ENCODE measurements around the gene PCDHA8.
A peak's percentile ranks its signal among the peaks of the same experiment; 100 is the strongest.
"Not testable (repeated sequence)": the region's sequence is repeated elsewhere in the genome, so short reads cannot be mapped to it uniquely, and the experiment has no call there.

The PCDHA8 gene

DNA sequence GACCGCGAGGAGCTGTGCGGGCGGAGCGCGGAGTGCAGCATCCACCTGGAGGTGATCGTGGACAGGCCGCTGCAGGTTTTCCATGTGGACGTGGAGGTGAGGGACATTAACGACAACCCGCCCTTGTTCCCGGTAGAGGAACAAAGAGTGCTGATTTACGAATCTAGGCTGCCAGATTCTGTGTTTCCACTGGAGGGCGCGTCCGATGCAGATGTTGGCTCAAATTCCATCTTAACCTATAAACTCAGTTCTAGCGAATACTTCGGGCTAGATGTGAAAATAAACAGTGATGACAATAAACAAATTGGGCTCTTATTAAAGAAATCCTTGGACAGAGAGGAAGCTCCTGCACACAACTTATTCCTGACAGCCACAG is 12.6 kb upstream of the PCDHA8 start:
- peak; percentile 5 for DNase-seq

DNA sequence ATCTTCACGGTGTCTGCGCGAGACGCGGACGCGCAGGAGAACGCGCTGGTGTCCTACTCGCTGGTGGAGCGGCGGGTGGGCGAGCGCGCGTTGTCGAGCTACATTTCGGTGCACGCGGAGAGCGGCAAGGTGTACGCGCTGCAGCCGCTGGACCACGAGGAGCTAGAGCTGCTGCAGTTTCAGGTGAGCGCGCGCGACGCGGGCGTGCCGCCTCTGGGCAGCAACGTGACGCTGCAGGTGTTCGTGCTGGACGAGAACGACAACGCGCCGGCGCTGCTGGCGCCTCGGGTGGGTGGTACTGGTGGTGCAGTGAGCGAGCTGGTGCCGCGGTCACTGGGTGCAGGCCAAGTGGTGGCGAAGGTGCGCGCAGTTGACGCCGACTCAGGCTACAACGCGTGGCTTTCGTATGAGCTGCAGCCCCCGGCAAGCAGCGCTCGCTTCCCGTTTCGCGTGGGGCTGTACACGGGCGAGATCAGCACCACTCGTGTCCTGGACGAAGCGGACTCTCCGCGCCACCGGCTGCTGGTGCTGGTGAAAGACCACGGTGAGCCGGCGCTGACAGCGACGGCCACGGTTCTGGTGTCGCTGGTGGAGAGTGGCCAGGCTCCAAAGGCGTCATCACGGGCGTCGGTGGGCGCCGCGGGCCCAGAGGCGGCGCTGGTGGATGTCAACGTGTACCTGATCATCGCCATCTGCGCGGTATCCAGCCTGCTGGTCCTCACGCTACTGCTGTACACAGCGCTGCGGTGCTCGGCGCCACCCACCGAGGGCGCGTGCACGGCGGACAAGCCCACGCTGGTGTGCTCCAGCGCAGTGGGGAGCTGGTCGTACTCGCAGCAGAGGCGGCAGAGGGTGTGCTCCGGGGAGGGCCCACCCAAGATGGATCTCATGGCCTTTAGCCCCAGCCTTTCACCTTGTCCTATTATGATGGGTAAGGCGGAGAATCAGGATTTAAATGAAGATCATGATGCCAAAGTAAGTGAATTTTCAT is 11.2 kb upstream of the PCDHA8 start:
- DNase-seq, result not testable (repeated sequence)

DNA sequence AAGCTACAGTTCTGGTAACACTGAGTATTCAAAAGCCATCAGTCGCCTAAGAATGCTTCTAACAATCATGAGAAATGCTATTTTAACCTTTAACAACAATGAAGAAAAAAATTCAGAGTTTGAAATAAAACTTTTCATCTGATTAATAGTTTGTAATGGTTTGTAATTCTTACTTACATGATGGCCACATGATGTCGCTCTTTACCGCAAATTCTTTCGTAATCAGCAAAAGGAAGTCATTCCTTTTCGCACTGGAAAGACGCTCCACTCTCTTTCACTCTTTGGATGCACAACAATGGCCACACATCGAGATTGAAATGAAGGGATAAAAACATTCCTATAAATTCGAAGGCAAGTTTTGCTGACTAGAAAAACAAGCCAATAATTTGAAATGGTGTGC is 7.0 kb upstream of the PCDHA8 start, which contains the start of gene PCDHA7:
TSS of gene PCDHA7 (plus strand) at position 277 of the 400 bp plus-strand sequence. CDS start at position 392, 115 bp downstream.
- DNase-seq, result no peak

DNA sequence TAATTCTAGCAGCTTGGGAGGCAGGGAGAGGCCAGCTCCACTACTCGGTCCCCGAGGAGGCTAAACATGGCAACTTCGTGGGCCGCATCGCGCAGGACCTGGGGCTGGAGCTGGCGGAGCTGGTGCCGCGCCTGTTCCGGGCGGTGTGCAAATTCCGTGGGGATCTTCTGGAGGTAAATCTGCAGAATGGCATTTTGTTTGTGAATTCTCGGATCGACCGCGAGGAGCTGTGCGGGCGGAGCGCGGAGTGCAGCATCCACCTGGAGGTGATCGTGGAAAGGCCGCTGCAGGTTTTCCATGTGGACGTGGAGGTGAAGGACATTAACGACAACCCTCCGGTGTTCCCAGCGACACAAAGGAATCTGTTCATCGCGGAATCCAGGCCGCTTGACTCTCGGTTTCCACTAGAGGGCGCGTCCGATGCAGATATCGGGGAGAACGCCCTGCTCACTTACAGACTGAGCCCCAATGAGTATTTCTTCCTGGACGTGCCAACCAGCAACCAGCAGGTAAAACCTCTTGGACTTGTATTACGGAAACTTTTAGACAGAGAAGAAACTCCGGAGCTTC is 6.5 kb upstream of the PCDHA8 start:
- not testable (repeated sequence) for DNase-seq

DNA sequence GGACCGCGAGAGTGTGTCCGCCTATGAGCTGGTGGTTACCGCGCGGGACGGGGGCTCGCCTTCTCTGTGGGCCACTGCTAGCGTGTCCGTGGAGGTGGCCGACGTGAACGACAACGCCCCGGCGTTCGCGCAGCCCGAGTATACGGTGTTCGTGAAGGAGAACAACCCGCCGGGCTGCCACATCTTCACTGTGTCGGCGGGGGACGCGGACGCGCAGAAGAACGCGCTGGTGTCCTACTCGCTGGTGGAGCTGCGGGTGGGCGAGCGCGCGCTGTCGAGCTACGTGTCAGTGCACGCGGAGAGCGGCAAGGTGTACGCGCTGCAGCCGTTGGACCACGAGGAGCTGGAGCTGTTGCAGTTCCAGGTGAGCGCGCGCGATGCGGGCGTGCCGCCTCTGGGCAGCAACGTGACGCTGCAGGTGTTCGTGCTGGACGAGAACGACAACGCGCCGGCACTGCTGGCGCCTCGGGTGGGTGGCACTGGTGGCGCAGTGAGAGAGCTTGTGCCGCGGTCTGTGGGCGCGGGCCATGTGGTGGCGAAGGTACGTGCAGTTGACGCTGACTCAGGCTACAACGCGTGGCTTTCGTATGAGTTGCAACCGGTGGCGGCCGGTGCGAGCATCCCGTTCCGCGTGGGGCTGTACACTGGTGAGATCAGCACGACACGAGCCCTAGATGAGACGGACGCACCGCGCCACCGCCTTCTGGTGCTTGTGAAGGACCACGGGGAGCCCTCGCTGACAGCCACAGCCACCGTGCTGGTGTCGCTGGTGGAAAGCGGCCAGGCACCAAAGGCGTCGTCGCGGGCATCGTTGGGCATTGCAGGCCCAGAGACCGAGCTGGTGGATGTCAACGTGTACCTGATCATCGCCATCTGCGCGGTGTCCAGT is 5.1 kb upstream of the PCDHA8 start:
- no peak for DNase-seq

DNA sequence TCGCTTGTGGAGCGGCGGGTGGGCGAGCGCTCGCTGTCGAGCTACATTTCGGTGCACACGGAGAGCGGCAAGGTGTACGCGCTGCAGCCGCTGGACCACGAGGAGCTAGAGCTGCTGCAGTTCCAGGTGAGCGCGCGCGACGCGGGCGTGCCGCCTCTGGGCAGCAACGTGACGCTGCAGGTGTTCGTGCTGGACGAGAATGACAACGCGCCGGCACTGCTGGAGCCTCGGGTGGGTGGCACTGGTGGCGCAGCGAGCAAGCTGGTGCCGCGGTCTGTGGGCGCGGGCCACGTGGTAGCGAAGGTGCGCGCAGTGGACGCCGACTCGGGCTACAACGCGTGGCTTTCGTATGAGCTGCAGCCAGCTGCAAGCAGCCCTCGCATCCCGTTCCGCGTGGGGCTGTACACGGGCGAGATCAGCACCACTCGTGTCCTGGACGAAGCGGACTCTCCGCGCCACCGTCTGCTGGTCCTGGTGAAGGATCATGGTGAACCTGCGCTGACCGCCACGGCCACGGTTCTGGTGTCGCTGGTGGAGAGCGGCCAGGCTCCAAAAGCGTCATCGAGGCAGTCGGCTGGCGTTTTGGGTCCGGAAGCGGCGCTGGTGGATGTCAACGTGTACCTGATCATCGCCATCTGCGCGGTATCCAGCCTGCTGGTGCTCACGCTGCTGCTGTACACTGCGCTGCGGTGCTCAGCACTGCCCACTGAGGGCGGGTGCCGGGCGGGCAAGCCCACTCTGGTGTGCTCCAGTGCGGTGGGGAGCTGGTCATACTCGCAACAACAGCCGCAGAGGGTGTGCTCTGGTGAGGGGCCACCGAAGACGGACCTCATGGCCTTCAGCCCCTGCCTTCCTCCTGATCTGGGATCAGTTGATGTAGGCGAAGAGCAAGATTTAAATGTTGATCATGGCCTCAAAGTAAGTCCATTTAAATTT is 2.1 kb downstream of the PCDHA8 start:
- DNase-seq, result no peak

DNA sequence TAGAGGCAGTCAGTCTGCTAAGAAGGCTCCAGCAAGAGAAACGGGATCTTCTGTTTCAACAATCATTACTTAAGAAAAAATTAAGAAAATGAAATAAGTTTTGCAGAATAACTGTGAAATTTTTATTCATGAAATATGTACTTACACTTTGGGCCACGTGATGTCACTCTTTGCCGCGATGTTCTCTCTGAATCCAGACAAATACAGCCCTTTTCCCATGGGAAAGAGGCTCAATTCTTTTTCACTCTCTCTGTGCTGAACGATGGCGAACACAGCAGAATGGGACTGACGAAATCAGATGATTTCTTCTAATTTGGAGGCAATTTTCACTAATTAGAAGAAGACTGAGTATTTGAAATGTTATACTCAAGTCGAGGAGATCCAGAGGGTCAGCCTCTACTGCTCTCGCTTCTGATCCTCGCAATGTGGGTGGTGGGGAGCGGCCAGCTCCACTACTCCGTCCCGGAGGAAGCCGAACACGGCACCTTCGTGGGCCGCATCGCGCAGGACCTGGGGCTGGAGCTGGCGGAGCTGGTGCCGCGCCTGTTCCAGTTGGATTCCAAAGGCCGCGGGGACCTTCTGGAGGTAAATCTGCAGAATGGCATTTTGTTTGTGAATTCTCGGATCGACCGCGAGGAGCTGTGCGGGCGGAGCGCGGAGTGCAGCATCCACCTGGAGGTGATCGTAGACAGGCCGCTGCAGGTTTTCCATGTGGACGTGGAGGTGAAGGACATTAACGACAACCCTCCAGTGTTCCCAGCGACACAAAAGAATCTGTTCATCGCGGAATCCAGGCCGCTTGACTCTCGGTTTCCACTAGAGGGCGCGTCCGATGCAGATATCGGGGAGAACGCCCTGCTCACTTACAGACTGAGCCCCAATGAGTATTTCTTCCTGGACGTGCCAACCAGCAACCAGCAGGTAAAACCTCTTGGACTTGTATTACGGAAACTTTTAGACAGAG is 7.4 kb downstream of the PCDHA8 start, which contains the start of gene PCDHA9:
TSS of gene PCDHA9 (plus strand) at position 244 of the 964 bp plus-strand sequence. CDS start at position 358, 114 bp downstream.
- DNase-seq, result not testable (repeated sequence)

DNA sequence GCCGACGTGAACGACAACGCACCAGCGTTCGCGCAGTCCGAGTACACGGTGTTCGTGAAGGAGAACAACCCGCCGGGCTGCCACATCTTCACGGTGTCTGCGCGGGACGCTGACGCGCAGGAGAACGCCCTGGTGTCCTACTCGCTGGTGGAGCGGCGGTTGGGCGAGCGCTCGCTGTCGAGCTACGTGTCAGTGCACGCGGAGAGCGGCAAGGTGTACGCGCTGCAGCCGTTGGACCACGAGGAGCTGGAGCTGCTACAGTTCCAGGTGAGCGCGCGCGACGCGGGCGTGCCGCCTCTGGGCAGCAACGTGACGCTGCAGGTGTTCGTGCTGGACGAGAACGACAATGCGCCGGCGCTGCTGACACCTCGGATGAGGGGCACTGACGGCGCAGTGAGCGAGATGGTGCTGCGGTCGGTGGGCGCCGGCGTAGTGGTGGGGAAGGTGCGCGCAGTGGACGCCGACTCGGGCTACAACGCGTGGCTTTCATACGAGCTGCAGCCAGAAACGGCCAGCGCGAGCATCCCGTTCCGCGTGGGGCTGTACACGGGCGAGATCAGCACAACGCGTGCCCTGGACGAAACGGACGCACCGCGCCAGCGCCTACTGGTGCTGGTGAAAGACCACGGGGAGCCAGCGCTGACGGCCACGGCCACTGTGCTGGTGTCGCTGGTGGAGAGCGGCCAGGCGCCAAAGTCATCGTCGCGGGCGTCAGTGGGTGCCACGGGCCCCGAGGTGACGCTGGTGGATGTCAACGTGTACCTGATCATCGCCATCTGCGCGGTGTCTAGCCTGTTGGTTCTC is 9.0 kb downstream of the PCDHA8 start:
- DNase-seq, result not testable (repeated sequence)

DNA sequence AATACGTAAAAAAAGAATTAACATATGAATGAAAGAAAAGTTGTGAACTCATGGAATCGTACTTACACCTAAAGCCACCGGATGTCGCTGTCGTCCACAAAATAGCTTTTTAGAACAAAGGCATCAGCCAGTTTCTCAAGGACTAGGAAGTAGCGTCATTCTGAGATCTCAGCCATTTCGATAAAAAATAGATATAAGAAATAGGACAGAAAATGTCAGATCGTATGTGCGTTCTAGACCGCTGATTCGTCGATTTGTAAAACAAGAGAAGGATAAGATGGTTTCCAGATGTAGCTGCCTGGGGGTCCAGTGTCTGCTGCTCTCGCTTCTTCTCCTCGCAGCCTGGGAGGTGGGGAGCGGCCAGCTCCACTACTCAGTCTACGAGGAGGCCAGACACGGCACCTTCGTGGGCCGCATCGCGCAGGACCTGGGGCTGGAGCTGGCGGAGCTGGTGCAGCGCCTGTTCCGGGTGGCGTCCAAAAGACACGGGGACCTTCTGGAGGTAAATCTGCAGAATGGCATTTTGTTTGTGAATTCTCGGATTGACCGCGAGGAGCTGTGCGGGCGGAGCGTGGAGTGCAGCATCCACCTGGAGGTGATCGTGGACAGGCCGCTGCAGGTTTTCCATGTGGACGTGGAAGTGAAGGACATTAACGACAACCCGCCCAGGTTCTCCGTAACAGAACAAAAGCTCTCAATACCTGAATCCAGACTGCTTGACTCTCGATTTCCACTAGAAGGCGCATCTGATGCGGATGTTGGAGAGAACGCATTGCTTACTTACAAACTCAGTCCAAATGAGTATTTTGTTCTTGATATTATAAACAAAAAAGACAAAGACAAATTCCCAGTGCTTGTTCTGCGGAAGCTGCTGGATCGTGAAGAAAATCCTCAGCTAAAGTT is 15.0 kb downstream of the PCDHA8 start, which contains the start of gene PCDHA10:
TSS of gene PCDHA10 (plus strand) at position 126 of the 903 bp plus-strand sequence. CDS start at position 278, 152 bp downstream.
- DNase-seq, result no peak

DNA sequence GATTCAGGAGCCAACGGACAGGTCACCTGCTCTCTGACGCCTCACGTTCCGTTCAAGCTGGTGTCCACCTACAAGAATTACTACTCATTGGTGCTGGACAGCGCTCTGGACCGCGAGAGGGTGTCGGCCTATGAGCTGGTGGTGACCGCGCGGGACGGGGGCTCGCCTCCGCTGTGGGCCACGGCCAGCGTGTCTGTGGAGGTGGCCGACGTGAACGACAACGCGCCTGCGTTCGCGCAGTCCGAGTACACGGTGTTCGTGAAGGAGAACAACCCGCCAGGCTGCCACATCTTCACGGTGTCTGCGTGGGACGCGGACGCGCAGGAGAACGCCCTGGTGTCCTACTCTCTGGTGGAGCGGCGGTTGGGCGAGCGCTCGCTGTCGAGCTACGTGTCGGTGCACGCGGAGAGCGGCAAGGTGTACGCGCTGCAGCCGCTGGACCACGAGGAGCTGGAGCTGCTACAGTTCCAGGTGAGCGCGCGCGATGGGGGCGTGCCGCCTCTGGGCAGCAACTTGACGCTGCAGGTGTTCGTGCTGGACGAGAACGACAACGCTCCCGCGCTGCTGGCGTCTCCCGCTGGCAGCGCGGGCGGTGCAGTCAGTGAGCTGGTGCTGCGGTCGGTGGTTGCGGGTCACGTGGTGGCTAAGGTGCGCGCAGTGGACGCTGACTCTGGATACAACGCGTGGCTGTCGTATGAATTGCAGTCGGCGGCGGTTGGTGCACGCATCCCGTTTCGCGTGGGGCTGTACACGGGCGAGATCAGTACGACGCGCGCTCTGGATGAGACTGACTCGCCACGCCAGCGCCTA is 16.4 kb downstream of the PCDHA8 start:
- DNase-seq, result no peak

DNA sequence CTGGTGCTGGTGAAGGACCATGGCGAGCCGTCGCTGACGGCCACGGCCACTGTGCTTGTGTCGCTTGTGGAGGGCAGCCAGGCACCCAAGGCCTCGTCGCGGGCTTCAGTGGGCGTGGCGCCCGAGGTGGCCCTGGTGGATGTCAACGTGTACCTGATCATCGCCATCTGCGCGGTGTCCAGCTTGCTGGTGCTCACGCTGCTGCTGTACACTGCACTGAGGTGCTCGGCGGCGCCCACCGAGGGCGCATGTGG is 16.9 kb downstream of the PCDHA8 start:
- DNase-seq, result no peak

DNA sequence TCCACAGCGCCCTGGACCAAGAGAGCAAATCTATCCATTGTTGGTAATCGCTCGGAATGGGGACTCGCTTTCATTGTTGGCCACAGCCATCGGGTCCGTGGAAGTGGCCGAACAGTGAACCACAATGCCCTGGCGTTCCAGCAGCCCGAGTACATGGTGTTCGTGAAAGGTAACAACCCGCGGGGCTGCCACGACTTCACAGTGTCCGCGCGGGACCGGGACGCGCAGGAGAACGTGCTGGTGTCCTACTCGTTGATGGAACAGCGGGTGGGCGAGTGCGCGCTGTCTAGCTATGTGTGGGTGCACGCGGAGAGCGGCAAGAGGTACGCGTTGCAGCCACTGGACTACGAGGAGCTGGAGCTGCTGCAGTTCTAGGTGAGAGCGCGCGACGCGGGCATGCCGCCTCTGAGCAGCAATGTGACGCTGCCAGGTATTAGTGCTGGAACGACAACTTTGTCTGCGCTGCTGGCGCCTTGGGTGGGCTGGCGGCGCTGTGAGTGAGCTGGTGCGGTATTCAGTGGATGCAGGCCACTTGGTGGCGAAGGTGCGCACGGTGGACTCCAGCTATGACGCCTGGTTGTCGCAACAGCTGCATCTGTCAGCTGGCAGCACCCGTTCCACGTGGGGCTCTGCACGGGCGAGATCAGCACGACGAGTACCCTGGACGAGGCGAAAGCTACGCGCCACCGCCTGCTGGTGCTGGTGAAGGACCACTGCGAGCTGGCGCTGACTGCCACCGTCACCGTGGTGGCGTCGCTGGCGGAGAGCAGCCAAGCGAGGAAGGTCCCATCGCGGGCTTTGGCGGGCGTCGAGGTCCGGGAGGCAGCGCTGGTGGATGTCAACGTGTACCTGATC is 21.7 kb downstream of the PCDHA8 start:
- no peak for DNase-seq

DNA sequence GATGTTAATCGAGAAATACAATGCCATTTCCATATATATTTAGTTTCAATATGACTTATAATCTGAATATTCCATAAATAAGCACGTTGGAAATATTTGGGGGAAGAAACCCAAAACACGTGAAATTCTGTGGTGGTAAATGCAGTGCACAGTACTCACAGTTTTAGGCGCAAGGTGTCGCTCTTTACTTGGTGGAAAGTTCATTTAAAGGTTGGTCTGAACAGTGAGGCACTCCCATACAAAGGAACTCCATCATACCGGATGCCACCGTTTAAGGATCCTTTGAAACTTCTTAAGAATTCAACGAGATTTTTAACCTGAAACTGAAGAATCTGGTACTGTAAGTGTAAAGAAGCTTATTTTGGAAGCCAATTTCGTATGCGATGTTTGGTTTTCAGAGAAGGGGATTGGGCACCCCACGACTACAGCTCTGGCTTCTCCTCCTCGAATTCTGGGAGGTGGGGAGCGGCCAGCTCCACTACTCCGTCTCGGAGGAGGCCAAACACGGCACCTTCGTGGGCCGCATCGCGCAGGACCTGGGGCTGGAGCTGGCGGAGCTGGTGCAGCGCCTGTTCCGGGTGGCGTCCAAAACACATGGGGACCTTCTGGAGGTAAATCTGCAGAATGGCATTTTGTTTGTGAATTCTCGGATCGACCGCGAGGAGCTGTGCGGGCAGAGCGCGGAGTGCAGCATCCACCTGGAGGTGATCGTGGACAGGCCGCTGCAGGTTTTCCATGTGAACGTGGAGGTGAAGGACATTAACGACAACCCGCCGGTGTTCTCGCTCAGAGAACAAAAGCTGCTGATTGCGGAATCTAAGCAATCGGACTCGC is 28.0 kb downstream of the PCDHA8 start, which contains the start of gene PCDHA11:
TSS of gene PCDHA11 (plus strand) at position 237 of the 834 bp plus-strand sequence. CDS start at position 384, 147 bp downstream.
- DNase-seq, result no peak

DNA sequence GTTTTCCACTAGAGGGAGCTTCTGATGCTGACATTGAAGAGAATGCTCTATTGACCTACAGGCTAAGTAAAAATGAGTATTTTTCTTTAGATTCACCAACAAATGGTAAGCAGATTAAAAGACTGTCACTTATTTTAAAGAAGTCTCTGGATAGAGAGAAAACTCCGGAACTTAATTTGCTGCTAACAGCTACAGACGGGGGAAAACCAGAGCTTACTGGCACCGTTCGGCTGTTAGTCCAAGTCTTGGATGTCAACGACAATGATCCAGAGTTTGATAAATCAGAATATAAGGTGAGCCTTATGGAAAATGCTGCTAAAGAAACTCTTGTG is 28.5 kb downstream of the PCDHA8 start:
- DNase-seq, result no peak

All from NCI-H2227 treated with DMSO at 0.1 percent for 48 hours (cell line).